Neural progenitor cell (in vitro differentiated cells): ENCODE measurements around the gene RIMKLA.

ENCODE experiments used
- EZH2 ChIP-seq: fragments of 200-600 bp; sonication (generic); IDR thresholded peaks from 2 replicates; pipeline ENCODE4 v1.6.1; 2017; ENCODE audit warnings: antibody characterized with exemption, mild to moderate bottlenecking, moderate library complexity
- EZH2phosphoT487 ChIP-seq: fragments of 200-600 bp; sonication (generic); IDR thresholded peaks from 2 replicates; pipeline ENCODE4 v1.6.1; 2017; ENCODE audit warnings: antibody characterized with exemption
- TF ChIP-seq, protein P1 (sequence below): fragments of 200-600 bp; sonication (generic); IDR thresholded peaks from 2 replicates; pipeline ENCODE4 v1.5.1; 2017; ENCODE audit warnings: antibody characterized with exemption, mild to moderate bottlenecking

DNA sequence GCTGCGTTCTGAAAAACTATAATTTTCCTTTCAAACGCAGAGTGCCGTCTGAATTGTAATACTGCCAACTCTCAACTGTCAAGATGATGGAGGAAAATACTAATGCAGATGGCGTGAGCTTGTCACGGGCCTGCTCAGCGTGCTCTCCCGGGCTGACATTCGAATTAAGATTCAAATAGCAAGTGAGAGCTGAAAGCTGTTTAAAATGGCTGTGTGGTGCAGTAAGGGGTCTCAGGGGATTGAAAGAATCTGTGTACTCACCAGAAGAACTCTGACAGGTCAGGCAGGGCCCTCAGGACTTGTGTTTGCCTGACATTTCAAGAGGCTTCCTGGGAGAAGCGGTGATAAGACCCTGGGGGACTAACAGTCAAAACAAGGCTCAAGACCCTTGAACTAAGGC, 42.1 kb downstream of the RIMKLA start:
- TF ChIP-seq, protein P1, sequence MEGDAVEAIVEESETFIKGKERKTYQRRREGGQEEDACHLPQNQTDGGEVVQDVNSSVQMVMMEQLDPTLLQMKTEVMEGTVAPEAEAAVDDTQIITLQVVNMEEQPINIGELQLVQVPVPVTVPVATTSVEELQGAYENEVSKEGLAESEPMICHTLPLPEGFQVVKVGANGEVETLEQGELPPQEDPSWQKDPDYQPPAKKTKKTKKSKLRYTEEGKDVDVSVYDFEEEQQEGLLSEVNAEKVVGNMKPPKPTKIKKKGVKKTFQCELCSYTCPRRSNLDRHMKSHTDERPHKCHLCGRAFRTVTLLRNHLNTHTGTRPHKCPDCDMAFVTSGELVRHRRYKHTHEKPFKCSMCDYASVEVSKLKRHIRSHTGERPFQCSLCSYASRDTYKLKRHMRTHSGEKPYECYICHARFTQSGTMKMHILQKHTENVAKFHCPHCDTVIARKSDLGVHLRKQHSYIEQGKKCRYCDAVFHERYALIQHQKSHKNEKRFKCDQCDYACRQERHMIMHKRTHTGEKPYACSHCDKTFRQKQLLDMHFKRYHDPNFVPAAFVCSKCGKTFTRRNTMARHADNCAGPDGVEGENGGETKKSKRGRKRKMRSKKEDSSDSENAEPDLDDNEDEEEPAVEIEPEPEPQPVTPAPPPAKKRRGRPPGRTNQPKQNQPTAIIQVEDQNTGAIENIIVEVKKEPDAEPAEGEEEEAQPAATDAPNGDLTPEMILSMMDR = no peak
- TF ChIP-seq EZH2 = no peak
- TF ChIP-seq EZH2phosphoT487 = no peak
